ENCODE measurements around the gene DCP2.

Gene DCP2

DNA sequence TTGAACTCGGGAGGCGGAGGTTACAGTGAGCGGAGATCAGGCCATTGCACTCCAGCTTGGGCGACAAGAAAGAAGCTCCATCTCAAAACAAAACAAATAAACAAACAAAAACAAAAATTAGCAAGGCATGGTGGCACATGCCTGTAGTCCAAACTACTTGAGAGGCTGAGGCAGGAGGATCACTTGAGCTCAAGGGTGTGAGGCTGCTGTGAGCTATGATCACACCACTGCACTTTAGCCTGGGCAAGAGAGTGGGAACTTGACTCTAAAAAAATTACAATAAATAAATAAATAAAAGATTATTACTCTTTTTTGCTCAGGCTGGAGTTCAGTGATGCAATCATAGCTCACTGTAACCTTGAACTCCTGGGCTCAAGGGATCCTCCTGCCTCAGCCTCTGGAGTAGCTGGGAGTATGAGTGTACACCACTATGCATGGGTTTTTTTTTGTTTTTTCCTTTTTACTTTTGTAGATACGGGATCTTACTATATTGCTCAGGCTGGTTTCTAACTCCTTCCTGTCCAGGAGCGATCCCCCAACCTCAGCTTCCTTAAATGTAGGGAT, 9.0 kb upstream of the DCP2 start:
- DNase-seq (ENCODE audit: low read depth): no peak

DNA sequence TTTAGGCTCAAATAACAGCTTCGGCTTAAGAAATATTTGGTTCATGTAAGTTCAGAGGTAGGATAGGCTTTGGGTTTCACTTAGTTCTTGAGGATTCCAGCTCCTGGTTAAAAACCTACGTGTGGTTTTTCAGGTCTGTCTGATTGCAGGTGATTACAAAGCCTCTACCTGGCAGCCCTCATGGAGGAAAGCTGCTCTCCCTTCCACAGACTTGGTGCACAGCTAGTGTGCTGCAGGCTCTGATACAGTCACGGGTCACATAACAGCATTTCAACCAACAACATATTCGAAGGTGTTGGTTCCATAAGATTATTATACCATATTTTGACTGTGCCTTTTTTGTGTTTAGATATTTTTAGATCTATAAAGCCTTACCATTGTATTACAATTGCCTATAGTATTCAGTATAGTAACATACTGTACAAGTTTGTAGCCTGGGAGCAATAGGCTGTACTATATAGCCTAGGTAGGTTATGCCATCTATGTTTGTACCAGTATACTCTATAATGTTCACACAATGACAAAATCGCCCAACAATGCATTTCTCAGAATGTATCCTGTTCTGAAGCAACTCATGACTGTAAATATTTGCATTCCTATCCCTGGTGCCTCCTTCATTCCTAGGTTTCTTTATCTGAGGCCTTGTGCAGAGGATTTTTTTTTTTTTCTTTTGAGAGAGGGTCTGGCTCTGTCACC, 8.0 kb upstream of the DCP2 start:
- DNase-seq (ENCODE audit: low read depth): peak; percentile 27

DNA sequence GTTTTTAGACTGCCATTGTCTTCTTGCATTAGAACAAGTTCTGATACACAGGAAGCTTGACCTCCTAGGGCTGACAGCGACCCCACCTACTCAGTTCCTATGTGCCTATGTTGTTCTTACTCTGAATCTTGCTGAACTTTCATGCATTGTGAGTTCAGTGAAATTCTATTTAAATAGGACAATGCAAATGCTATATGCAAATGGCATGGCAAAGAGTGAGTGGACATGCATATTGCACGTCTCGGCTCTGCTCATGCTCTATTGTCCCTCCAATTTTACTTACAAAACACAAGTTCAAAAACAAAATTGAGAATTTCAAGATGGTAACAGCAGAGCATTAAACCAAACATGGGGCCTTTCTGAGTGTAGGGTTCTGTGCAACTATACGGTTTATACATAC, 5.3 kb upstream of the DCP2 start:
- DNase-seq (ENCODE audit: low read depth): no peak

DNA sequence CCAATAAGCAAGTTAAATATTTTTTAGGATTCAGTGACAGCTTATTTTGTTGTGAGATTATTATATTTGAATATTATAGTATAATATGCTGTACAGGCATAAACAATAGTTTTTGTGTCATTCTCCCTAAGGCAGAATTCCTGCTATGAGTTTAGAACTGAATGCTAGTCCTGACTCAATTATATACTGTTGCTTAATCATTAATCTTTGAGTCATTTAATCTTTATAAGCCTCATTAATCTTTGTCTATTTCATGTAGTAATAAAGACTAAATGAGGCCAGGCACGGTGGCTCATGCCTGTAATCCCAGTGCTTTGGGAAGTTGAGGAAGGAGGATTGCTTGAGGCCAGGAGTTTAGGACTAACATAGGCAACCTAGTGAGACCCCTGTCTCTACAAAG, 3.6 kb upstream of the DCP2 start:
- no peak for DNase-seq (ENCODE audit: low read depth)

DNA sequence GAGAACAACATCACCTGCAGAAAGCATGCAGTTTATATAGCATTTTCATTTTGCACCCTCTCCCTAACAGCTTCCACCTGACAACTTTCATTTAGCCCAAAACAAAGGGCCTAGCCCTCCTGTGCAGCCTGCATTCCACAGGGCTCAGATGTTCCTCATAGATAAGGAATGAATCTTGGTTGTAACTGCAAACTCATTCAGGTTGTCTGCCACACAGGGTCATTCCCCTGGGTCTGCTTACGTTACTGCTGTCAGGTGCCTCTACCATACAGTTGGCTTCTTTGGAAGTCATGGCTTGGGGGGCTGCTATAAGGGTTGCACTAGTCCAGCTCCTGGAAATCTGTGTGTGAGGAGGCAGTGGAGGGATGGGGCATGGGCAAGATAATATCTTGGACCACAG, 2.7 kb upstream of the DCP2 start:
- no peak for DNase-seq (ENCODE audit: low read depth)

DNA sequence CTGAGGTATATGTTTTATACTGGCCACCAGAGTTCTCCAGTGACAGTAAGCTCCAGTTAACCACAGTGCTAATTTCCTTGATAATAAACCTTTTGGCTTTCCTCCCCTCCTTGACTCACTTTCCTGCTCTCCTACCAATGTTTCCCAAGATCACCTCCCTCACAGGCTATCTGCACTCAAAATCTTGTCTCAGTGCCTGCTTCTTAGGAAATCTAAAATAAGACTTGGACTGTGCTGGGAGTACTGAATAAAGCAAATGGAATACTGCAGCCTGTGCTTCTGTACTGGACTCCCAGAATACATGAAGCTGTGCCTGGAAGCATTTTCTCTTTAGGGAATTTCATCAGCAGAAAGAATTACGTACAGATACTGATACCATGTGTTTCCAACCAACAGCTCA, 1.7 kb upstream of the DCP2 start:
- DNase-seq (ENCODE audit: low read depth): no peak

DNA sequence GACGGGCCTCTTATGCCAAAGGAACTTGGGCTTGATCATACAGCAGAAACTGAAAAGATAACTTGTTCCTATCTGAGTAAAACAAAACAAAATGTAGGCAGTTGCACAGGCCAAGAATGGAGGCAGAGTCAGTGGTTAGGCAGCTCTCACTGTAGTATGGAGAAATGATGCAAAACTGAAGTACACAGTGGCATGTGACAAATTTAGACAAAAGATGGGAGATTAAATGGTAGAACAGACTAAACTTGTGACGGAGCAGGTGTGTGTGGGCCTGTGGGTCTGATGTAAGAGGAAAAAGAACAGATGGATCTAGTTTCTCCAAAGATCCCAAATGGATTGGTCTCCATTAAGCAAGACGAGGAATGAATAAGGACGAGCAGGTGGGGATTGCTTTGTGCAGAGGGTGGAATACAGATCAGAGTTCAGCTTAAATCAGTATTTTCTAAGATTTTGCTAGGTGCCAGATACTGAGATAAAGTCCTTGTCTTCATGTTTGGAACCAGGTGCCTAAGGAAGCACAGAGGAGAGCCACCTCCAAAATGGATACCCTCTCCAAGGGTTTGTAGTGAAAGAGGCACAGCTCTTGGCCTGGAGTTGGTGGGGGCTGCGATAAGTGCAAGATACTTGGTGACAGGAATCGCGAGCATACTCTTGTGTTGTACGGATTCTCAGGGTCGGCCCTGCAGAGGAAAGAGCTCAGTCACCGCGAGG, 722 bp upstream of the DCP2 start:
- no peak for DNase-seq (ENCODE audit: low read depth)

DNA sequence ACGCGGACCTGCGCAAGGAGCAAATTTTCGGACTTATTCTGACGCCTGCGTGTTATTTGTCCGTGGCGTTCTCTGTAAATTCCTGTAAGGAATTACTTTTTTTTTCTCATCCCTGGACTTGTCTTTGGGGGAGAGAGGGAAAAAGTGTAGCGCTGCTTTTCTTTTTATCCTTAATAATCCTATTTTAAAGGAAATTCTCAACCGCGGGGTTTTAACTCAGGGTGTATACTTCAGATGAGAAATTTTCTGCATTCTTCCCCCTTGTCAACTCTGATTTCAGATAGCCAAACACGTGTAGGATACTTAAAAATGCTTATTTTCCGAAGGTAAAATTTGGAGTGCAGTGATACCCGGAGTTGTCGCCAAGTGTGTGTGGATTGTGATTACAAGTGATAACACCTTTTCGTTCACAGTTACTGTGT, 853 bp downstream of the DCP2 start:
- peak; percentile 30 for DNase-seq (ENCODE audit: low read depth)

DNA sequence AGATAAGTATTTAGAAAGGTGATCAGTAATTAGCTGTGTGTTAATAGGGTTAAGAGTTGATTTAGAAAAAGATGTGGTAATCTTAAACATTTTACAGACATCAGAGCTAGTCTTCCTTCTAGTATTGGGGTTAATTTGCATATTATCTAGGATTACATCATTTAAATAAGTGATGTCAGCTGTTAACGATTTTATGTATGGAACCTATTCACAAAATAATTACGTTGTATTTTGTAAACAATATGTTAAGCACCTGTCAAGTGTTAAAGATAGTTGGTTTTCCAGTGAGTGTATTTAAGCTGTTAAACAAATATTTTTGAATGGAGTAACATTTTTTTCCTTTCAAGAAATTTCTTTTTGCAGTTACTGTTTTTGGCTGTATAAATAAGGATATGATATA, 2.2 kb downstream of the DCP2 start:
- DNase-seq (ENCODE audit: low read depth): no peak

DNA sequence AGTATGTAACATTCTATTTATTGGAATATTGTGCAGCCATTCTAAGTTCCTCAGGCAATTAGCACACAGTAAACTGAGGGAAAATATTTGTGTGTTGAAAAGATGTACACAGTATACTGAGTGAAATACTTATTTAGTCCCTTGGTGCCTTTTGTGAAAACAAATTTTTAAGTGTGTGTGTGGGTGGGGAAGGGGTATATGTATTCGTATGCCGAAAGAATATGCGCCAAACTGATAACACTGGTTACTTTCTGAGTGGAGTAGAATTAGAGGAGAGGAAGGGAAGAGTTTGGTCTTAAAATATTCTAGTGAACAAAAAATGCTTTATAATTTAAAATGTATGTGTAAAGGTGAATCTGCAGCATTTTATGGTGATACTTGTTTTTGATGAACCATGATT, 3.1 kb downstream of the DCP2 start:
- DNase-seq (ENCODE audit: low read depth): no peak

DNA sequence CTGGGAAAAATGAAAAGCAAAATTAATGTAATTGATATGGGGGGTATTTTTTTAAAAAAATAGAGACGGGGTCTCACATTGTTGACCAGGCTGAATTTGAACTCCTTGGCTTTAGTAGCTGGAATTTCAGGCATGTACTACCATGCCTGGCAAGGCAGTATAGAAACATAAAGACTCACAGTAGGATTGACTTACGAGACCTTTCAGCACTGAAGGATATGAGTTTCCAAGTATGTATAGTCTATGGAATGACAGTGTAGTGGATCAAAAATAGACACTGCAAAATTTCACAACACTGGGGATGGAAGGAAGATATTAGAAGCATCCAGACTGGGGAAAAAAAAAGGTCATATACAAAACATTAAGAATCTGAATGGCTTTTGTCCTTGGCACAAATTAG, 6.8 kb downstream of the DCP2 start:
- DNase-seq (ENCODE audit: low read depth): peak; percentile 34

DNA sequence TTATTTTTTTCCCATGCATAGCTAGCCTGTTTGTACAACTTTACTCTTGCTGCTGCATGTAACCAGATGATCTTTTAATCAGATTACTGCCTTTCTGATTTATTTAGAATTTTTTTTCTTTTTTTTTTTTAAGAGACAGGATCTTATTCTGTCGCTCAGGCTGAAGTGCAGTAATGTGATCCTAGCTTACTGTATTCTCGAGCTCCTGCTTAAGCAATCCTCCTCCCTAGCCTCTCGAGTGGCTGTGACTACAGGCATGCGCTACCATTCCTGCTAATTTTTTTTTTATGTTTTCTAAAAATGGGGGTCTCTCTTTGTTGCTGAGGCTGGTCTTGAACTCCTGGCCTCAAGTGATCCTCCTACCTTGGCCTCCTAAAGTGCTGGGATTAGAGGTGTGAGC, 9.6 kb downstream of the DCP2 start:
- no peak for DNase-seq (ENCODE audit: low read depth)

DNA sequence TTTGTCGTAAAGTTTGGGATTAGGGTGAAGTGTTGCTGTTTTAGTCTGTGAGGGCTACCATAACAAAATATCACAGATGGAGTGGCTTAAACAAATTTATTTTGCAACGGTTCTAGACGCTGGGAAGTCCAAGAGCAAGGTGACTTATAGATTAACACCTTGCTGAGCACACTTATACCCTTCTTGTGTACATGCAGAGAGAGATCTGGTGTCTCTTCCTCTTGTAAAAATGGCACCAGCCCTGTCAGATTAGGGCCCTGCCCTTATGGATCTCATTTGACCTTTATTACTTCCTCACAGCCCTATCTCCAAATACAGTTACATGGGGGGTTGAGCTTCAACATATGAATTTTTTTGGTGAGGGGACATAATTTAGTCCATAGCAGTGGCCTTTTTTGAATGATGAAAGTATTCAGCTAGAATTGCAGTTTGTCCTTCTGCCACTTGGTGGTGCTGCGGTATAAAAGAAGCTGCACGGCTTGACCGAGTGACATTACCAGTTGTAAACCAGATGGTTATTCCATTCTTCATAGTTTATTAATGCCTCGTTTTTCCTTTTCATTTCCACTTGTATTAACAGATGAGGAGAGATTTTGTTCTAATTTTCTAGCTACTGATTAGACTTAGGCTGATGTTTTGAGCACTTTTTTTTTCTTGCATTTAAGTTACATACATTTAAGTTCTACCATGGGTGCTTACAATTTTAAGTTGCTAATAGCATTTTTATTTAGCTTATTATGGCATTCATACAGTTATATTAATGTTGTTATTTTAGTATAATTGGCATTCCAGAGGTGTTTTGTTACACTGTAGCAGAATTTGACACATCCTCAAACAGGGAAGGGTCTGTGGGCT, 19.4 kb downstream of the DCP2 start:
- DNase-seq (ENCODE audit: low read depth): peak; percentile 71

DNA sequence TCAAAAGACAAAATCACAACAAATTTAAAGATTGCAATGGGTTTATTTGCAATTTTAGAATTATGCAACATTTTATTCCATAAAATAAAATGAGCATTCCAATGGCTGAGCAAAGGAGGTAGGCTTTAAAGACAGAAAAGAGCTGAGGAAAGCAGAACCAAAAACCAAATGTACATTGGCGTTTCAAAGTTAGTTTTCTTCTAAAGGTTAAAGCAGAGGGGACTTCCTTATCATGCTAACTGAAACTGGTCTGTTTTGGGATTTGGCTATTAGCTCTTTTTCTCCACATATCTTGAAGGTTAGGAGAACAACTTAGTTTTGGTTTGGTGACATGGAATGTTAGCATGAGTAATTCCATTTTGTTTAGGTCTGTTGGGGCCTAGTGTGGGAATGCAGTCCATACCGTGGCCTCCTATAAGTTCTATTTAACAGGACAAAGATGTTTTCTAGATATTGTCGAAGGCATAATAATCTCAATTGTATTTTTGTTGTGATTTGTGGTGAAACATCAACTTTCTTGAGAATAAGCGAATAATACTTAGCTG, 20.3 kb downstream of the DCP2 start:
- peak; percentile 31 for DNase-seq (ENCODE audit: low read depth)

DNA sequence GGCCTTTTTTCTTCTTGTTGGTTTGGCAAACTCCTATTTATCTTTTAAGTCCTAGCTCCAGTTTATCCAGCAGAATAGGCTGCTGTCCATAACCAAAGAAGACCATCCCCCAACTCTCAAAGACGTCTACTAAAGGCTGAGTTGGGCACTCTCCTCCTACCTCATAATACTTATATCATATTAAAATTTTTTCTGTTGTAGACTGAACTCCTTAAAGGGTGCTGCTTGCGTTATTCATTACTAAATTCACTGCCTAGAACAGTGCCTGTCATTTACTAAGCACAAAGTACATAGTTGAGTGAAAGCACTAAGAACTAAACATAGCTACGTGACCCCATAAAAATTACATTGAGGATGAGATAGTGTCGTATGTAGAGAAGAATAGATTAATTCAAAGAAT, 21.7 kb downstream of the DCP2 start:
- DNase-seq (ENCODE audit: low read depth): no peak

DNA sequence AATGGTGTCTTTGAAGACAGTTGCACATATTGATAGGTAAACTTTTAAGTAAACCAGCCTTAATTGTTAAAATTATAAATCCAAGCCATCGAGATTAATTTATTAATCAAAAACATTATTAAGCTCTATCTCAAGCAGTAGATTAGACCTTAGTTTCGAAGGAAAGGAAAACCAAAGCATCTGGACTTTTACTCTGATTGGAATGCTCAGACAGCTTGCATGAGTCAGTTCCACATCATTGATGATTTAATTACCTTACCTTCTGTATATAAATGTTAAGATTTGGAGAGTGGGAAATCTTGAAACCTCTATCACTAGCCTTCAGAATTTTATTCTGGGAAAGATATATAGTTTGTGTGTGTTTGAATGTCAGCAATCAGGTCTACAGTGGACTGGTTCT, 23.9 kb downstream of the DCP2 start:
- DNase-seq (ENCODE audit: low read depth): no peak

DNA sequence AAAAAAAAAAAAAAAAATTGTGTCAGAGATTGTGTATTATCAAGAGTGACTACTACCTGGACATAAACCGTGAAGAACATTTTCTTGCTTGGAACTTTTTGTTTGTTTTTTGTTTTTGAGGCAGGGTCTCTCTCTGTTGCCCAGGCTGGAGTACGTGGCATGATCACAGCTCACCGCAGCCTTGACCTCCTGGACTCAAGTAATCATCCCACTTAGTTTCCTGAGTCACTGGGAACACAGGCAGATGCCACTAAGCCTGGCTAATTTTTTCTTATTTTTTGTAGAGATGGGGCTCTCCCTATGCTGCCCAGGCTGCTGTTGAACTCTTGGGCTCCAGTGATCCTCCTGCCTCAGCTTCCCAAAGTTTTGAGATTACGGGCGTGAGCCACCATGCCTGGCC, 25.8 kb downstream of the DCP2 start:
- no peak for DNase-seq (ENCODE audit: low read depth)

DNA sequence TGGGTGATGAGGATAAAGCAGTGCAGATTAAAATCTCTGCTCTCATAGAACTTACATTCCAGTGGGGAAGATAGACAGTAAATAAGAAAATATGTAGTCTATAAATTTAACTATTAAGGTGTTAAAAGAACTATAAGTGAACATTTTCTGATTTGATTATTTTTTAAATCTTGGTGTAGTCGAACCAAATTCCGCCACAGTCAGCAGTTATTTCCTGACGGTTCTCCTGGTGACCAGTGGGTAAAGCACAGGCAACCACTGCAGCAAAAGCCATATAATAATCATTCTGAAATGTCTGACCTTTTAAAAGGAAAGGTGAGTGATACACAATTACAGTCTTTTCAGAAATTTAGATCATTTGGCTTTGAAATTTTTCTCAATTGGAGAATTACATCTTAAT, 27.2 kb downstream of the DCP2 start:
- DNase-seq (ENCODE audit: low read depth): peak; percentile 16

DNA sequence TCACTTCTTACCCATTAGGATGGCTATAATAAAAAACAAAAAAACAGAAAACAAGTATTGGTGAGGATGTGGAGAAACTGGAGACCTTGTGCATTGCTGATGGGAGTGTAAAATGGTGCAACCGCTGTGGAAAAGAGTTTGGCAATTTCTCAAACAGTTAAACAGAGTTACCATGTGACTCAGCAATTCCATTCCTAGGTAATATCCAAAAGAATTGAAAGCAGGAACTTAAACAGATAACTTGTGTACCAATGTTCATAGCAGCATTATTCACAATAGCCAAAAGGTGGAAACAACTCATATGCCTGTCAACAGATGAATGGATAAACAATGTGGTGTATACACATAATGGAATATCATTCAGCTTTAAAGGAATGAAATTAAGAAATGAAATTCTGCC, 28.9 kb downstream of the DCP2 start:
- DNase-seq (ENCODE audit: low read depth): no peak

DNA sequence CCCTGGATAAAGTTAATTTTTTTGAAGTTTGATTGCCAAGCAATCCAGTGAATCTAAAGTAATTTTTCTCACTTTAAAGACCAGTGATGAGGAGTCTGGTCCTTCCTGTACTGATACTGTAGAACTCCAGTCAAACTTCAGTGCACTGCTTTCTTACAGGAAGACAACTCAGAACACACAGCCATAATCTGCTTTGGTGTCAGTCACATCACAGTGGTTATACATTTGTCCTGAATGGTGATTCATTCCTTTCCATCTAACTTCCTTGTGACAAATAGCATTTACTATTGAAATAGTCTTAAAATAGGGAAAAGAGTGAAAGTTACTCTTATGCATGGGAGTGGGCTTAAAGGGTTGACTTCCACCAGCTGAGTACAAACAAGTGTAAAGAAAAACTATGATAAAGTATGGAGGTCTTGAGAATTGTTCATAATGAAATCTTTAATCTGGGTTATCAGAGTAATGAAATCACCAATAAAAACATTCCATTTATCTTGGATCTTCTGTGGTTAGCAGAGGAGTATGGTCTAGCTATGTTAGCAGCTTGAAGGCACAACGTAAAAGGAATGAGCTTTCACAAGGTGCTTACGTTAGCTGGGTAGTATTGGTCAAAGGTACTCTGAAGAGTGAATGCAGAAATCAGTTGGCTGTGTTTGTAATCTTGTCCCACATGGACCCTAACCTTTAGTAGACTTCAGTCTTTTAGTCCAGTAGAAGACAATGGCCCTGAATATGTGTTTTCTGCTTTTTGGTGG, 41.5 kb downstream of the DCP2 start:
- peak; percentile 29 for DNase-seq (ENCODE audit: low read depth)

DNA sequence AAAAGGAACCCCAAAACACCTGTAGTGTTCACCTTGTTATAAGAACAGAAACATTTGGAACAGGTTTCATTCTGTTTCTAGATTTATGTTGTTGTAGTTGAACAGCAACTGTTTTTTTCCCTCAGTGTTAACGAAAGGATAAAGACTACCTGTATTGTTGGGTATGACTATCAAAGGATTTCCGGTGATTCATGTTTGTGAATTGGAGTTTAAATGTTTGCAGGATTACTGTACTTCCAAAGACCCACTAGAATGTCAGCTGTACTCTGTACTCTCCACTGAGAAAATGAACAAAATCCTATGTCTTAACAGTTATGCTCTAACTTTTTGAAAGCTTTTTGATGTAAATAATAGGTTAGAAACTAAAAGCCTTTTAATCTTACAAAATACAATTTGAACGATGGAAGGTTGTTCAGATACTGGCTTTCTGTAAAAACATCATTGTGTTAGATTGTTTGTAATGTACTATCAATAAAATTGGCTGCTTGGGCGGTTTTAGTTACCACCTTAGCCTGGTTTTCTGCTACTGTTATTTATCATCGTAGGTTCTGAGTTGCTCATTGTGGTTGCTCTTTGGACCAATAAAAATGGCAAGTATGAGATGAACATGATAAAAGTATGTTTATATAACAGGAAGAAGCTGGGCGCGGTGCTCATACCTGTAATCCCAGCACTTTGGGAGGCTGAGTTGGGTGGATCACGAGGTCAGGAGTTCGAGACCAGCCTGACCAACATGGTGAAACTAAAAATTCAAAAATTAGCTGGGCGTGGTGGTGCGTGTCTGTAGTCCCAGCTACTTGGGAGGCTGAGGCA, 44.1 kb downstream of the DCP2 start:
- DNase-seq (ENCODE audit: low read depth): peak; percentile 66

Measured in EH (cell line).